ENCODE results near the gene TDRD9.

Gene TDRD9

DNA sequence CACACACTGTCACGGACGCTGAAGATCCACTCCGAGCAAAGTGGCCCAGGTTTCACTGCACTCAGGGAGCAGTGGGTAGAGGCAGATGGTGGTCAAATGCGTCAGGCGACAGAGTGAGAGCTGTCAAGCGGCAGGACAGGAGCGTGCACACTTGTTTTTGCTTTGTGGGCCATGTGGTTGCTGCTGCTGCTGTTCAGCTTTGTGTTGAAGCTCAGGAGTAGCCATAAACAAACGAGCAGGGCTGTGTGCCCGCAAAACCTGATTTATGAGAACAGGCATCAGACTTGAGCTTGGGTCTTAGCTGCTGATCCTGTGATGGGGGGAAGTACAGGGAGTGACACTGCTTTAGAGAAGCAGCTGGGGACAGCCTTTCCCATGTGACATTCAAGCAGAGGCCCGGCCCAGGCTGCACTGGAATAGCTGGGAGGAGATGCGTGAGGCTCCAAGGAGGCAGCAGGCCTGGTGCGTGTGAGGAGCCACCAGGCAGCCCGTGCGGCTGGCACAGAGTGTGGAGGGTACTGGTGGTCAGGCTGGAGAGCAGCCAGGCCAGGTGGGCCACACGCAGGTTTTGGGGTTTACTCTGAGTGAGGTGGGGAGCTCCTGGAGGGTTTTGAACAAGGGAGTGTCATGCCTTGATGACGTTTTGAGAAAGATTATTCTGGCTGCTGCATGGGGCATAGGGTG, 126.1 kb downstream of the TDRD9 start:
- H3K4me1 ChIP-seq (ENCODE audit: low read length) = no peaks in the 10 kb centered on the region
- H4K20me1 ChIP-seq (ENCODE audit: insufficient read depth, low read length) = no peaks in the 10 kb centered on the region
- H3K4me3 ChIP-seq (ENCODE audit: low read length) = no peak overlapping the region
- no peaks in the 10 kb centered on the region for H3K9me3 ChIP-seq (replicated peaks; ENCODE audit: insufficient read depth, low read length)
- no peaks in the 10 kb centered on the region for H3K79me2 ChIP-seq (ENCODE audit: low read length)
- H2AFZ ChIP-seq (ENCODE audit: low read length) = no peak overlapping the region
- H3K9me2 ChIP-seq (replicated peaks; ENCODE audit: insufficient read depth, low read length) = no peaks in the 10 kb centered on the region
- H3F3A ChIP-seq (ENCODE audit: insufficient read depth, low read length) = no peaks in the 10 kb centered on the region
- H3K27me3 ChIP-seq (replicated peaks; ENCODE audit: insufficient read depth, low read length) = peaks cover 25% of the 10 kb centered on the region
- H3K36me3 ChIP-seq (replicated peaks; ENCODE audit: insufficient read depth, low read length) = no peaks in the 10 kb centered on the region
- TF ChIP-seq EZH2phosphoT487 (IDR thresholded peaks at IDR 0.05; ENCODE audit: low read length) (no peak), EZH2 (optimal IDR thresholded peaks at IDR 0.05; ENCODE audit: low read depth, low read length) (no peak)
- TF ChIP-seq, protein P1, sequence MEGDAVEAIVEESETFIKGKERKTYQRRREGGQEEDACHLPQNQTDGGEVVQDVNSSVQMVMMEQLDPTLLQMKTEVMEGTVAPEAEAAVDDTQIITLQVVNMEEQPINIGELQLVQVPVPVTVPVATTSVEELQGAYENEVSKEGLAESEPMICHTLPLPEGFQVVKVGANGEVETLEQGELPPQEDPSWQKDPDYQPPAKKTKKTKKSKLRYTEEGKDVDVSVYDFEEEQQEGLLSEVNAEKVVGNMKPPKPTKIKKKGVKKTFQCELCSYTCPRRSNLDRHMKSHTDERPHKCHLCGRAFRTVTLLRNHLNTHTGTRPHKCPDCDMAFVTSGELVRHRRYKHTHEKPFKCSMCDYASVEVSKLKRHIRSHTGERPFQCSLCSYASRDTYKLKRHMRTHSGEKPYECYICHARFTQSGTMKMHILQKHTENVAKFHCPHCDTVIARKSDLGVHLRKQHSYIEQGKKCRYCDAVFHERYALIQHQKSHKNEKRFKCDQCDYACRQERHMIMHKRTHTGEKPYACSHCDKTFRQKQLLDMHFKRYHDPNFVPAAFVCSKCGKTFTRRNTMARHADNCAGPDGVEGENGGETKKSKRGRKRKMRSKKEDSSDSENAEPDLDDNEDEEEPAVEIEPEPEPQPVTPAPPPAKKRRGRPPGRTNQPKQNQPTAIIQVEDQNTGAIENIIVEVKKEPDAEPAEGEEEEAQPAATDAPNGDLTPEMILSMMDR (IDR thresholded peaks at IDR 0.05; ENCODE audit: low read length) = no peak
- no peak overlapping the region for H3K4me2 ChIP-seq (ENCODE audit: low read depth, low read length)
- H3K27ac ChIP-seq (ENCODE audit: low read length) = no peak overlapping the region
- no peak overlapping the region for H3K9ac ChIP-seq (ENCODE audit: low read length)
- no peak for DNase-seq

DNA sequence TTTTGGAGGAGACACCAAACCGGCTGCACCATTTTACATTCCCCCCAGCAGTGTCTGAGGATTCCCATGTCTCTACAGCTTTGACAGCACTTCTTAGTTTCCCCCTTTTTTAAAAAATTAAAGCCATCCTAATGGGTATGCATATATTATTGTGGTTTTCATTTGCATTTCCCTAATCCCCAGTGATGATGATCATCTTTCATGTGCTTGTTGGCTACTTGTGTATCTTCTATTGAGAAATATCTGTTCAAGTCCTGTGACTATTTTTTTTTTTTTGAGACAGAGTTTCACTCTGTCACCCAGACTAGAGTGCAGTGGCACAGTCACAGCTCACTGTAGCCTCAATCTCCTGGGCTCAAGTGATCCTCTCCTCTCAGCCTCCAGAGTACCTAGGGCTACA, 134.0 kb downstream of the TDRD9 start:
- Histone ChIP-seq H3K27me3 (replicated peaks; ENCODE audit: insufficient read depth, low read length) (peaks cover 6% of the 10 kb centered on the region; the same call in 1 of the 2 replicates), H3K9me2 (replicated peaks; ENCODE audit: insufficient read depth, low read length) (no peaks in the 10 kb centered on the region), H3K36me3 (replicated peaks; ENCODE audit: insufficient read depth, low read length) (no peaks in the 10 kb centered on the region), H3F3A (ENCODE audit: insufficient read depth, low read length) (no peaks in the 10 kb centered on the region), H3K4me1 (ENCODE audit: low read length) (no peaks in the 10 kb centered on the region), H3K4me3 (ENCODE audit: low read length) (no peak overlapping the region), H2AFZ (ENCODE audit: low read length) (no peak overlapping the region), H3K79me2 (ENCODE audit: low read length) (no peaks in the 10 kb centered on the region), H4K20me1 (ENCODE audit: insufficient read depth, low read length) (no peaks in the 10 kb centered on the region), H3K27ac (ENCODE audit: low read length) (no peak overlapping the region), H3K4me2 (ENCODE audit: low read depth, low read length) (no peak overlapping the region), H3K9me3 (replicated peaks; ENCODE audit: insufficient read depth, low read length) (no peaks in the 10 kb centered on the region), H3K9ac (ENCODE audit: low read length) (no peak overlapping the region)
- no peak for DNase-seq
- TF ChIP-seq, protein P1 (IDR thresholded peaks at IDR 0.05; ENCODE audit: low read length) = no peak
- TF ChIP-seq EZH2 (optimal IDR thresholded peaks at IDR 0.05; ENCODE audit: low read depth, low read length) (no peak), EZH2phosphoT487 (IDR thresholded peaks at IDR 0.05; ENCODE audit: low read length) (no peak)

DNA sequence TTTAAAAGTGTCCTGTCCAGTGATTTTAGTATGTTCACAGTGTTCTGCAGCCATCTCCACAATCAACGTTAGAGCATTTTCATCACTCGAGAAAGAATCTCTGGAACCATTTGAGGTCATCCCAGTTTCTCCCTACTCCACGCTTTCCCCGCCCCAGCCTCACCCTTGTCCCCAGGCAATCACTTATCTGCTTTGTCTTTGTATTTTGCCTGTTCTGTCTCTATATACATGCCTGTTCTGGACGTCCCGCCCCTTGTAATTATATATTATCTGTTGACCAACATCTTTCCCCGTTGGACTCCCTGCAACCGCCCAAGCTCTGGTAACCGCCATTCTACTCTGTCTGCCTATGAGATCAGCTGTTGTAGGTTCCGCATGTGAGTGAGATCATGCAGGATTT, 135.7 kb downstream of the TDRD9 start:
- no peak overlapping the region for H3K4me3 ChIP-seq (ENCODE audit: low read length)
- no peaks in the 10 kb centered on the region for H3K9me2 ChIP-seq (replicated peaks; ENCODE audit: insufficient read depth, low read length)
- H3K79me2 ChIP-seq (ENCODE audit: low read length) = no peaks in the 10 kb centered on the region
- H3K36me3 ChIP-seq (replicated peaks; ENCODE audit: insufficient read depth, low read length) = no peaks in the 10 kb centered on the region
- H3K9ac ChIP-seq (ENCODE audit: low read length) = no peak overlapping the region
- H3K27me3 ChIP-seq (replicated peaks; ENCODE audit: insufficient read depth, low read length) = peaks cover 2% of the 10 kb centered on the region; the same call in 1 of the 2 replicates
- no peaks in the 10 kb centered on the region for H3K4me1 ChIP-seq (ENCODE audit: low read length)
- H2AFZ ChIP-seq (ENCODE audit: low read length) = no peak overlapping the region
- no peak overlapping the region for H3K27ac ChIP-seq (ENCODE audit: low read length)
- no peaks in the 10 kb centered on the region for H3K9me3 ChIP-seq (replicated peaks; ENCODE audit: insufficient read depth, low read length)
- TF ChIP-seq EZH2 (optimal IDR thresholded peaks at IDR 0.05; ENCODE audit: low read depth, low read length) = no peak
- TF ChIP-seq, protein P1 (IDR thresholded peaks at IDR 0.05; ENCODE audit: low read length) = no peak
- TF ChIP-seq EZH2phosphoT487 (IDR thresholded peaks at IDR 0.05; ENCODE audit: low read length) = no peak
- no peaks in the 10 kb centered on the region for H3F3A ChIP-seq (ENCODE audit: insufficient read depth, low read length)
- no peak overlapping the region for H3K4me2 ChIP-seq (ENCODE audit: low read depth, low read length)
- no peaks in the 10 kb centered on the region for H4K20me1 ChIP-seq (ENCODE audit: insufficient read depth, low read length)
- DNase-seq = no peak

All from MM.1S (cell line).